Measurements from ENCODE around the gene AMIGO3. TPM values are rescaled to one million over a fixed set of nuclear protein-coding genes. Genes with fewer than 3 reads are reported as not detected.
A peak's percentile ranks its signal among the peaks of the same experiment; 100 is the strongest.

AMIGO3 gene
- total and polyA plus RNA-seq, 2 experiments from 2014 or later = 2.9 to 10.4 TPM

DNA sequence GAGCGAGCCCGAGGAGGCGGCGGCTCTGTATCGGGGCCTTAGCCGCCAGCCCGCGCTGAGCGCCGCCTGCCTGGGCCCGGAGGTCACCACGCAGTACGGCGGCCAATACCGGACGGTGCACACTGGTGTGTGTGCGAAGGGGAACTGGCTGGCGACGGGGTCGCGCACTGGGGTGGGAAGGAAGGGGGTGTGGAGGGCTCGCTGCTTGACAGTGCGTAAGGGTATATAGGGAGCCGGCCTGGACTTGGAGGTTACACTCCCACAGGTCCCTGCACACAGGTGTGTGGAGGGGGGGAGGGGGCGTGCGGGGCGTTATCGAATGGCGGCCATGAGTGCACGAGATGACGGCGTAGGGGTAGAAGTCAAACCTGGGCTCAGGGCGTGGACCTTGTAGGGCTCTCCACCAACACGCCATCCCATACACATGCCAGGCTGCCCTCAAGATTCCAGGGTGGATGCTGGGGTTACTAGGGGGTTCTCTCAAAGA, 44.9 kb downstream of the AMIGO3 start:
- TF ChIP-seq ZNF114 (CRISPR knock-in tag; IDR thresholded peaks at IDR 0.05) = no peak
- TF ChIP-seq ZNF331 (CRISPR knock-in tag; IDR thresholded peaks at IDR 0.05; ENCODE audit: low read depth) = no peak
- TF ChIP-seq EZH2 (IDR thresholded peaks at IDR 0.05; ENCODE audit: low read depth, unreplicated experiment) = no peak
- no peak for TF ChIP-seq STAT1 (IDR thresholded peaks at IDR 0.05; ENCODE audit: unreplicated experiment)
- Histone ChIP-seq H2AFZ (no peak overlapping the region), H3K36me3 (ENCODE audit: insufficient read depth) (peaks cover 9% of the 10 kb centered on the region; the same call in 1 of the 2 replicates), H3K27me3 (ENCODE audit: insufficient read depth) (no peaks in the 10 kb centered on the region), H3K79me2 (replicated peaks; ENCODE audit: insufficient read depth) (peaks cover 11% of the 10 kb centered on the region), H3K4me3 (peak overlapping the region; percentile 89), H3K4me2 (peak overlapping the region; percentile 94), H3F3A (replicated peaks; ENCODE audit: low read depth) (no peaks in the 10 kb centered on the region), H3K4me1 (ENCODE audit: insufficient read depth) (peaks cover 15% of the 10 kb centered on the region), H3K9me2 (ENCODE audit: insufficient read depth) (no peaks in the 10 kb centered on the region), H4K20me1 (replicated peaks; ENCODE audit: insufficient read depth) (peaks cover 16% of the 10 kb centered on the region; the same call in 1 of the 2 replicates), H3K27ac (ENCODE audit: low read depth) (no peak overlapping the region)
- Mint-ChIP-seq H3K27me3 (ENCODE audit: insufficient read depth, low read depth, poor library complexity) (peaks cover 11% of the 10 kb centered on the region), H3K4me3 (peak overlapping the region; percentile 92), H3K27ac (peak overlapping the region; percentile 27; the same call in 1 of the 2 replicates), H3K36me3 (ENCODE audit: low read depth) (peaks cover 35% of the 10 kb centered on the region), H3K4me1 (peaks cover 23% of the 10 kb centered on the region), H3K9me3 (no peaks in the 10 kb centered on the region)
- ATAC-seq = peak; percentile 24
- DNase-seq (ENCODE audit: low spot score) = peak; percentile 32

GRCh38 chr3:49673715-49674496, 45.6 kb downstream of the AMIGO3 start, which contains the start of gene APEH:
TSS of gene APEH (plus strand) at chr3:49674351. CDS start at chr3:49674402, 51 bp downstream.
- Mint-ChIP-seq H3K36me3 (ENCODE audit: low read depth) (peaks cover 33% of the 10 kb centered on the region), H3K27me3 (ENCODE audit: insufficient read depth, low read depth, poor library complexity) (peaks cover 11% of the 10 kb centered on the region), H3K27ac (peak within 1 kb of the TSS; percentile 97), H3K9me3 (no peaks in the 10 kb centered on the region), H3K4me3 (peak within 1 kb of the TSS; percentile 92), H3K4me1 (peaks cover 23% of the 10 kb centered on the region)
- ATAC-seq = peak; percentile 87
- Histone ChIP-seq H3K4me3 (peak within 1 kb of the TSS; percentile 89), H3K4me1 (ENCODE audit: insufficient read depth) (peaks cover 15% of the 10 kb centered on the region), H3K27ac (ENCODE audit: low read depth) (peak within 1 kb of the TSS; percentile 99), H3K4me2 (peak within 1 kb of the TSS; percentile 94), H4K20me1 (replicated peaks; ENCODE audit: insufficient read depth) (peaks cover 16% of the 10 kb centered on the region; the same call in 1 of the 2 replicates), H3K27me3 (ENCODE audit: insufficient read depth) (no peaks in the 10 kb centered on the region), H2AFZ (peak within 1 kb of the TSS; percentile 83), H3K36me3 (ENCODE audit: insufficient read depth) (peaks cover 9% of the 10 kb centered on the region; the same call in 1 of the 2 replicates), H3F3A (replicated peaks; ENCODE audit: low read depth) (no peaks in the 10 kb centered on the region), H3K9me2 (ENCODE audit: insufficient read depth) (no peaks in the 10 kb centered on the region), H3K79me2 (replicated peaks; ENCODE audit: insufficient read depth) (peaks cover 11% of the 10 kb centered on the region)
- DNase-seq (ENCODE audit: low spot score) = peak; percentile 100
- TF ChIP-seq ZNF462 (CRISPR knock-in tag; IDR thresholded peaks at IDR 0.05) = no peak
- TF ChIP-seq EZH2 (IDR thresholded peaks at IDR 0.05; ENCODE audit: low read depth, unreplicated experiment) = no peak
- TF ChIP-seq ETS1 (IDR thresholded peaks at IDR 0.05) = 0 out of 2 replicates have a peak, but pooled peaks have one; percentile 33
- TF ChIP-seq ZNF114 (CRISPR knock-in tag; IDR thresholded peaks at IDR 0.05) = no peak
- TF ChIP-seq, protein P1, sequence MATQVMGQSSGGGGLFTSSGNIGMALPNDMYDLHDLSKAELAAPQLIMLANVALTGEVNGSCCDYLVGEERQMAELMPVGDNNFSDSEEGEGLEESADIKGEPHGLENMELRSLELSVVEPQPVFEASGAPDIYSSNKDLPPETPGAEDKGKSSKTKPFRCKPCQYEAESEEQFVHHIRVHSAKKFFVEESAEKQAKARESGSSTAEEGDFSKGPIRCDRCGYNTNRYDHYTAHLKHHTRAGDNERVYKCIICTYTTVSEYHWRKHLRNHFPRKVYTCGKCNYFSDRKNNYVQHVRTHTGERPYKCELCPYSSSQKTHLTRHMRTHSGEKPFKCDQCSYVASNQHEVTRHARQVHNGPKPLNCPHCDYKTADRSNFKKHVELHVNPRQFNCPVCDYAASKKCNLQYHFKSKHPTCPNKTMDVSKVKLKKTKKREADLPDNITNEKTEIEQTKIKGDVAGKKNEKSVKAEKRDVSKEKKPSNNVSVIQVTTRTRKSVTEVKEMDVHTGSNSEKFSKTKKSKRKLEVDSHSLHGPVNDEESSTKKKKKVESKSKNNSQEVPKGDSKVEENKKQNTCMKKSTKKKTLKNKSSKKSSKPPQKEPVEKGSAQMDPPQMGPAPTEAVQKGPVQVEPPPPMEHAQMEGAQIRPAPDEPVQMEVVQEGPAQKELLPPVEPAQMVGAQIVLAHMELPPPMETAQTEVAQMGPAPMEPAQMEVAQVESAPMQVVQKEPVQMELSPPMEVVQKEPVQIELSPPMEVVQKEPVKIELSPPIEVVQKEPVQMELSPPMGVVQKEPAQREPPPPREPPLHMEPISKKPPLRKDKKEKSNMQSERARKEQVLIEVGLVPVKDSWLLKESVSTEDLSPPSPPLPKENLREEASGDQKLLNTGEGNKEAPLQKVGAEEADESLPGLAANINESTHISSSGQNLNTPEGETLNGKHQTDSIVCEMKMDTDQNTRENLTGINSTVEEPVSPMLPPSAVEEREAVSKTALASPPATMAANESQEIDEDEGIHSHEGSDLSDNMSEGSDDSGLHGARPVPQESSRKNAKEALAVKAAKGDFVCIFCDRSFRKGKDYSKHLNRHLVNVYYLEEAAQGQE (IDR thresholded peaks at IDR 0.05; ENCODE audit: unreplicated experiment) = no peak
